ENCODE measurements around the gene SOST. TPM values are rescaled to one million over a fixed set of nuclear protein-coding genes. Genes with fewer than 3 reads are reported as not detected.

SOST gene
- total RNA-seq, 1 experiment from 2014 or later, result not detected

DNA sequence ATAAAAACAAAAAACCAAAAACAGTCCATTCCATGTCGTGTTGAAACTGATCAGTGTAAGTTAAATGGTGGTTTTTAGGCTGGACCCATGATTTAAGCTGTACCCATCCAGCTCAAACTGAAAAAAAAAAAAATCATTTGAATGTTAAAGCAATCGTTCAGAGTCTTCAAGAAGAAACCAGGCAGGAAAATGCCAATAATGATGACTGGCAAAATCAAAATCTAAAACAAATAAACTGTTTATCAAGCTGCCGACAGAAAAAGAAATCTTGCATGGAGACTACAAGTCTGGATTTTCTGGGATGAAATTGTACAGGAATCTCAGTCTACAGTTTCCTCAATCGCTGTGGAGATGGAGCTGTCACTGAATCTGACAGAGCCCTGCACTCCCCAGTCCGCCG is 40.7 kb downstream of the SOST start:
- Histone ChIP-seq H3K18ac (ENCODE audit: insufficient read length, low read depth, low read length) (no peak overlapping the region), H2BK15ac (ENCODE audit: low read depth, low read length) (no peak overlapping the region), H3K27ac (ENCODE audit: insufficient read length, low read depth, low read length) (no peak overlapping the region), H3K4ac (ENCODE audit: low read depth, low read length) (no peak overlapping the region), H2BK5ac (ENCODE audit: insufficient read length, low read length) (no peak overlapping the region), H2BK12ac (ENCODE audit: insufficient read length, low read depth, low read length) (no peak overlapping the region), H3K4me1 (ENCODE audit: insufficient read depth, low read length) (no peaks in the 10 kb centered on the region; the same call in 1 of the 2 replicates), H4K91ac (ENCODE audit: insufficient read length, low read depth, low read length) (no peak overlapping the region), H4K5ac (ENCODE audit: insufficient read length, low read depth, low read length) (no peak overlapping the region), H3K79me2 (ENCODE audit: insufficient read depth, low read length) (no peaks in the 10 kb centered on the region), H3K9me3 (ENCODE audit: control insufficient read depth, low read depth, low read length) (no peaks in the 10 kb centered on the region), H3K9ac (ENCODE audit: extremely low read depth, insufficient read length, low read length) (no peak overlapping the region), H3K4me2 (ENCODE audit: insufficient read depth, insufficient read length, low read length) (no peak overlapping the region), H4K8ac (replicated peaks; ENCODE audit: insufficient read length, low read depth, low read length) (no peak overlapping the region), H3K27me3 (ENCODE audit: insufficient read depth, low read length) (peaks cover 14% of the 10 kb centered on the region; the same call in 1 of the 2 replicates), H2BK20ac (ENCODE audit: low read depth, low read length, poor library complexity, severe bottlenecking) (no peak overlapping the region), H3K14ac (ENCODE audit: insufficient read depth, low read length) (no peak overlapping the region), H3K56ac (ENCODE audit: insufficient read length, low read depth, low read length) (no peak overlapping the region), H4K20me1 (ENCODE audit: control insufficient read depth, insufficient read depth, insufficient read length) (no peaks in the 10 kb centered on the region), H3K23me2 (ENCODE audit: insufficient read length, low read depth, low read length, poor library complexity, severe bottlenecking) (peaks cover 10% of the 10 kb centered on the region), H2AK5ac (ENCODE audit: insufficient read length, low read length) (no peak overlapping the region), H2AFZ (ENCODE audit: low read length) (no peak overlapping the region), H3K79me1 (ENCODE audit: insufficient read depth, low read depth, low read length, poor library complexity, severe bottlenecking) (no peaks in the 10 kb centered on the region), H3T11ph (ENCODE audit: low read length) (no peak overlapping the region), H3K23ac (ENCODE audit: insufficient read length, low read depth, low read length) (no peak overlapping the region), H2BK120ac (ENCODE audit: low read depth, low read length, poor library complexity, severe bottlenecking) (no peak overlapping the region)
- Mint-ChIP-seq H3K27ac (no peak overlapping the region), H3K4me1 (peaks cover 40 to 44% of the 10 kb centered on the region in 2 experiments), H3K36me3 (ENCODE audit: insufficient read depth in 1 of 3, low read depth in 3 of 3) (no peaks in the 10 kb centered on the region), H3K9me3 (no peaks in the 10 kb centered on the region), H3K27me3 (ENCODE audit: low read depth) (peaks cover 42% of the 10 kb centered on the region), H3K4me3 (no peak overlapping the region)
- no peak for DNase-seq
- WGBS (ENCODE audit: extremely low coverage, insufficient read length, low lambda C conversion rate), result no CpG with 5 or more reads among the region's 6 CpGs
- TF ChIP-seq, protein P1, sequence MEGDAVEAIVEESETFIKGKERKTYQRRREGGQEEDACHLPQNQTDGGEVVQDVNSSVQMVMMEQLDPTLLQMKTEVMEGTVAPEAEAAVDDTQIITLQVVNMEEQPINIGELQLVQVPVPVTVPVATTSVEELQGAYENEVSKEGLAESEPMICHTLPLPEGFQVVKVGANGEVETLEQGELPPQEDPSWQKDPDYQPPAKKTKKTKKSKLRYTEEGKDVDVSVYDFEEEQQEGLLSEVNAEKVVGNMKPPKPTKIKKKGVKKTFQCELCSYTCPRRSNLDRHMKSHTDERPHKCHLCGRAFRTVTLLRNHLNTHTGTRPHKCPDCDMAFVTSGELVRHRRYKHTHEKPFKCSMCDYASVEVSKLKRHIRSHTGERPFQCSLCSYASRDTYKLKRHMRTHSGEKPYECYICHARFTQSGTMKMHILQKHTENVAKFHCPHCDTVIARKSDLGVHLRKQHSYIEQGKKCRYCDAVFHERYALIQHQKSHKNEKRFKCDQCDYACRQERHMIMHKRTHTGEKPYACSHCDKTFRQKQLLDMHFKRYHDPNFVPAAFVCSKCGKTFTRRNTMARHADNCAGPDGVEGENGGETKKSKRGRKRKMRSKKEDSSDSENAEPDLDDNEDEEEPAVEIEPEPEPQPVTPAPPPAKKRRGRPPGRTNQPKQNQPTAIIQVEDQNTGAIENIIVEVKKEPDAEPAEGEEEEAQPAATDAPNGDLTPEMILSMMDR (conservative IDR thresholded peaks at IDR 0.05), result no peak

Measured in H9 (cell line).